ENCODE results near the gene DISC1.

GRCh38 chr1:231721436-231721835 is 94.8 kb downstream of the DISC1 start:
- TF ChIP-seq, protein P1, sequence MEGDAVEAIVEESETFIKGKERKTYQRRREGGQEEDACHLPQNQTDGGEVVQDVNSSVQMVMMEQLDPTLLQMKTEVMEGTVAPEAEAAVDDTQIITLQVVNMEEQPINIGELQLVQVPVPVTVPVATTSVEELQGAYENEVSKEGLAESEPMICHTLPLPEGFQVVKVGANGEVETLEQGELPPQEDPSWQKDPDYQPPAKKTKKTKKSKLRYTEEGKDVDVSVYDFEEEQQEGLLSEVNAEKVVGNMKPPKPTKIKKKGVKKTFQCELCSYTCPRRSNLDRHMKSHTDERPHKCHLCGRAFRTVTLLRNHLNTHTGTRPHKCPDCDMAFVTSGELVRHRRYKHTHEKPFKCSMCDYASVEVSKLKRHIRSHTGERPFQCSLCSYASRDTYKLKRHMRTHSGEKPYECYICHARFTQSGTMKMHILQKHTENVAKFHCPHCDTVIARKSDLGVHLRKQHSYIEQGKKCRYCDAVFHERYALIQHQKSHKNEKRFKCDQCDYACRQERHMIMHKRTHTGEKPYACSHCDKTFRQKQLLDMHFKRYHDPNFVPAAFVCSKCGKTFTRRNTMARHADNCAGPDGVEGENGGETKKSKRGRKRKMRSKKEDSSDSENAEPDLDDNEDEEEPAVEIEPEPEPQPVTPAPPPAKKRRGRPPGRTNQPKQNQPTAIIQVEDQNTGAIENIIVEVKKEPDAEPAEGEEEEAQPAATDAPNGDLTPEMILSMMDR (IDR thresholded peaks at IDR 0.05), result no peak
- TF ChIP-seq EZH2 (IDR thresholded peaks at IDR 0.05; ENCODE audit: borderline replicate concordance, insufficient read depth, low read depth, low read length, poor library complexity, severe bottlenecking), result no peak
